Nephron (organoid): ENCODE measurements around the gene DPP10.

Source experiments
- H3K27ac Mint-ChIP-seq, 3 experiments: 2 replicates each; pipeline ENCODE4 v1.8.0; 2020; ENCODE audit warnings: mixed read lengths in 3 of 3, mild to moderate bottlenecking in 2 of 3, moderate library complexity in 1 of 3
- H3K27me3 Mint-ChIP-seq: 2 replicates; pipeline ENCODE4 v1.8.0; 2021; ENCODE audit warnings: low read depth, mild to moderate bottlenecking, moderate library complexity, mixed read lengths
- H3K36me3 Mint-ChIP-seq: 2 replicates; pipeline ENCODE4 v1.8.0; 2020; ENCODE audit warnings: low read depth, mixed read lengths
- H3K4me1 Mint-ChIP-seq: 2 replicates; pipeline ENCODE4 v1.8.0; 2020; ENCODE audit warnings: mixed read lengths
- H3K4me3 Mint-ChIP-seq, 3 experiments: 2 replicates each; pipeline ENCODE4 v1.8.0; 2020; ENCODE audit warnings: mild to moderate bottlenecking in 3 of 3, mixed read lengths in 3 of 3, moderate library complexity in 2 of 3
- H3K9me3 Mint-ChIP-seq: 2 replicates; pipeline ENCODE4 v1.8.0; 2020; ENCODE audit warnings: mixed read lengths
- CTCF ChIP-seq, 3 experiments: fragments of 200-600 bp; sonication (generic); IDR thresholded peaks; one replicate each; pipeline ENCODE4 v1.5.0; 2021; ENCODE audit warnings: antibody characterized with exemption in 3 of 3; ENCODE audit not compliant: unreplicated experiment in 3 of 3

The DPP10 gene

GRCh38 chr2:115543461-115543860 is 1101.0 kb downstream of the DPP10 start:
- Mint-ChIP-seq H3K9me3 (no peaks in the 10 kb centered on the region), H3K4me1 (peaks cover 5% of the 10 kb centered on the region), H3K27ac (no peak overlapping the region), H3K4me3 (no peak overlapping the region), H3K36me3 (no peaks in the 10 kb centered on the region), H3K27me3 (no peaks in the 10 kb centered on the region)
- no peak for TF ChIP-seq CTCF (IDR thresholded peaks at IDR 0.05; ENCODE audit: unreplicated experiment in 3 of 3)

- no peaks in the 10 kb centered on the region for H3K36me3 Mint-ChIP-seq
- H3K4me1 Mint-ChIP-seq = no peaks in the 10 kb centered on the region
- H3K27ac Mint-ChIP-seq = no peak overlapping the region
- no peaks in the 10 kb centered on the region for H3K27me3 Mint-ChIP-seq
- no peaks in the 10 kb centered on the region for H3K9me3 Mint-ChIP-seq
- no peak for TF ChIP-seq CTCF (IDR thresholded peaks at IDR 0.05; ENCODE audit: unreplicated experiment in 3 of 3)
- no peak overlapping the region for H3K4me3 Mint-ChIP-seq
Observed at GRCh38 chr2:115549611-115550130, 1107.2 kb downstream of the DPP10 start.

GRCh38 chr2:115552726-115553125 is 1110.3 kb downstream of the DPP10 start:
- Mint-ChIP-seq H3K27ac (no peak overlapping the region), H3K36me3 (no peaks in the 10 kb centered on the region), H3K4me3 (no peak overlapping the region), H3K9me3 (no peaks in the 10 kb centered on the region), H3K4me1 (no peaks in the 10 kb centered on the region), H3K27me3 (no peaks in the 10 kb centered on the region)
- no peak for TF ChIP-seq CTCF (IDR thresholded peaks at IDR 0.05; ENCODE audit: unreplicated experiment in 3 of 3)

- TF ChIP-seq CTCF (IDR thresholded peaks at IDR 0.05; ENCODE audit: unreplicated experiment in 3 of 3) = no peak
- Mint-ChIP-seq H3K4me1 (no peaks in the 10 kb centered on the region), H3K27ac (no peak overlapping the region), H3K9me3 (no peaks in the 10 kb centered on the region), H3K4me3 (no peak overlapping the region), H3K27me3 (no peaks in the 10 kb centered on the region), H3K36me3 (no peaks in the 10 kb centered on the region)
Observed at GRCh38 chr2:115554153-115554552, 1111.7 kb downstream of the DPP10 start.

- Mint-ChIP-seq H3K9me3 (no peaks in the 10 kb centered on the region), H3K4me3 (no peak overlapping the region)
Observed at GRCh38 chr2:115558725-115559124, 1116.3 kb downstream of the DPP10 start.

More at GRCh38 chr2:115558725-115559124, 1116.3 kb downstream of the DPP10 start:
- H3K4me1 Mint-ChIP-seq = no peaks in the 10 kb centered on the region
- H3K36me3 Mint-ChIP-seq = no peaks in the 10 kb centered on the region
- TF ChIP-seq CTCF (IDR thresholded peaks at IDR 0.05; ENCODE audit: unreplicated experiment in 3 of 3) = no peak
- H3K27me3 Mint-ChIP-seq = no peaks in the 10 kb centered on the region
- no peak overlapping the region for H3K27ac Mint-ChIP-seq
